HFFc6 (cell line): ENCODE data around the gene KRTAP6-3. TPM values are rescaled to one million over a fixed set of nuclear protein-coding genes. Genes with fewer than 3 reads are reported as not detected.

ENCODE experiments used
- DNase-seq: peaks from one replicate; pipeline ENCODE4 v3.0.0-alpha.2; 2018
- H3K27ac Mint-ChIP-seq: 2 replicates; pipeline ENCODE4 v1.8.0; 2020; ENCODE audit warnings: mild to moderate bottlenecking, mixed read lengths
- H3K27me3 Mint-ChIP-seq: 2 replicates; pipeline ENCODE4 v1.8.0; 2021; ENCODE audit warnings: mild to moderate bottlenecking, moderate library complexity, mixed read lengths; ENCODE audit not compliant: insufficient read depth
- H3K36me3 Mint-ChIP-seq: 2 replicates; pipeline ENCODE4 v1.8.0; 2021; ENCODE audit warnings: low read depth, mixed read lengths
- H3K4me1 Mint-ChIP-seq: 2 replicates; pipeline ENCODE4 v1.8.0; 2020; ENCODE audit warnings: low read depth, mixed read lengths
- H3K4me3 Mint-ChIP-seq: 2 replicates; pipeline ENCODE4 v1.8.0; 2020; ENCODE audit warnings: mild to moderate bottlenecking, moderate library complexity, mixed read lengths
- H3K9me3 Mint-ChIP-seq: 2 replicates; pipeline ENCODE4 v1.8.0; 2020; ENCODE audit warnings: mild to moderate bottlenecking, mixed read lengths
- total RNA-seq, 6 experiments: library from RNA; stranded (reverse); fragmentation: NEBNext Ultra II Directional; extraction: Animal tissue kit (Norgen Biotek cat#: 25700); gene quantifications; 2 replicates in 1 of 6; 3 replicates in 5 of 6; pipeline ENCODE4 v1.2.3, GENCODE V29; 2021
- TF ChIP-seq, protein P1 (sequence below): fragments of 200-600 bp; sonication (generic); IDR thresholded peaks from 2 replicates; pipeline ENCODE4 v1.5.0; 2021; ENCODE audit warnings: antibody characterized with exemption, mild to moderate bottlenecking

Gene KRTAP6-3
- total RNA-seq, 6 experiments from 2014 or later, result not detected

DNA sequence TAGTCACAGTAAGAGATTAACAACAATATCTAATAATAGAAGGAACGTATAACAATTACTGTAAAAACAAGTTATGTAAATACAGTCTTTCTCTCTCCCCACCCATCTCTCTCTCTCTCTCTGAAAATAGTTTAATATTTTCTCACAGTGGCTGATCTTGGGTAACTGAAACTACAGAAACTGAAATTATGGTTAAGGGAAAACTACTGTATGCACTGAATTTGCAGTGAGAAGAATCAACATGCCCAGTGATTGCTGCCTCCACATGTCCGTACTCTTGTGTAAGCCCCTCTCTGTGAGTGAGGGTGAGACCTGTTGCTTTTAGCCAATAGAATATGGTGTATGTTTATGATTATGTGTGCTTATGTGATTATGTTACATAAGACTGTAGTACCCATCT is 19.9 kb downstream of the KRTAP6-3 start:
- Mint-ChIP-seq H3K9me3 (peaks cover 63% of the 10 kb centered on the region), H3K27me3 (no peaks in the 10 kb centered on the region), H3K27ac (no peak overlapping the region), H3K36me3 (peaks cover 5% of the 10 kb centered on the region; the same call in 1 of the 2 replicates), H3K4me3 (no peak overlapping the region), H3K4me1 (no peaks in the 10 kb centered on the region)
- no peak for DNase-seq
- TF ChIP-seq, protein P1, sequence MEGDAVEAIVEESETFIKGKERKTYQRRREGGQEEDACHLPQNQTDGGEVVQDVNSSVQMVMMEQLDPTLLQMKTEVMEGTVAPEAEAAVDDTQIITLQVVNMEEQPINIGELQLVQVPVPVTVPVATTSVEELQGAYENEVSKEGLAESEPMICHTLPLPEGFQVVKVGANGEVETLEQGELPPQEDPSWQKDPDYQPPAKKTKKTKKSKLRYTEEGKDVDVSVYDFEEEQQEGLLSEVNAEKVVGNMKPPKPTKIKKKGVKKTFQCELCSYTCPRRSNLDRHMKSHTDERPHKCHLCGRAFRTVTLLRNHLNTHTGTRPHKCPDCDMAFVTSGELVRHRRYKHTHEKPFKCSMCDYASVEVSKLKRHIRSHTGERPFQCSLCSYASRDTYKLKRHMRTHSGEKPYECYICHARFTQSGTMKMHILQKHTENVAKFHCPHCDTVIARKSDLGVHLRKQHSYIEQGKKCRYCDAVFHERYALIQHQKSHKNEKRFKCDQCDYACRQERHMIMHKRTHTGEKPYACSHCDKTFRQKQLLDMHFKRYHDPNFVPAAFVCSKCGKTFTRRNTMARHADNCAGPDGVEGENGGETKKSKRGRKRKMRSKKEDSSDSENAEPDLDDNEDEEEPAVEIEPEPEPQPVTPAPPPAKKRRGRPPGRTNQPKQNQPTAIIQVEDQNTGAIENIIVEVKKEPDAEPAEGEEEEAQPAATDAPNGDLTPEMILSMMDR, result no peak

DNA sequence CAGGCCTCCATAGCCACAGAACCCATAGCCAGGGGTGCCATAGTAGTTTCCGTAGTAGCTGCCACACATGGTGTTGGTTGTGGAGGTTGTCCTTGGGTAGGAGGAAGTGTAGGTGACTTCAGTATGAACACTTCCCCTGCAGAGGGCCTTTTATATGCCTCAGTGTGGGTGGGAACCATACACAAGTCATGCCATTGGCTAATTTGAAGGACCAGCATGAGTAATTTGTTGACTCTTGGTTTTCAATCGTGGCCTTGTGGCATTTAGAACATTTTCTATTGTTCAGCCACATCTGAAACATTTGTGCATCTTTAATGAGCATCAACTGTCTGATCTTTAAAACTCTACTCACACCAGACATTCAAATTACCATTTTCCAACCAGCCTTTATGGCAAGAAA is 21.6 kb downstream of the KRTAP6-3 start, which contains the start of gene KRTAP6-1:
Gene KRTAP6-1 (minus strand): TSS at position 95 of the 400 bp plus-strand sequence. CDS start 26 bp downstream, at position 69.
- Mint-ChIP-seq H3K27ac (no peak within 1 kb of the TSS), H3K36me3 (no peaks in the 10 kb centered on the region; the same call in 1 of the 2 replicates), H3K27me3 (no peaks in the 10 kb centered on the region), H3K4me1 (no peaks in the 10 kb centered on the region), H3K4me3 (no peak within 1 kb of the TSS), H3K9me3 (peaks cover 57% of the 10 kb centered on the region)
- DNase-seq, result no peak
- TF ChIP-seq, protein P1, result no peak

DNA sequence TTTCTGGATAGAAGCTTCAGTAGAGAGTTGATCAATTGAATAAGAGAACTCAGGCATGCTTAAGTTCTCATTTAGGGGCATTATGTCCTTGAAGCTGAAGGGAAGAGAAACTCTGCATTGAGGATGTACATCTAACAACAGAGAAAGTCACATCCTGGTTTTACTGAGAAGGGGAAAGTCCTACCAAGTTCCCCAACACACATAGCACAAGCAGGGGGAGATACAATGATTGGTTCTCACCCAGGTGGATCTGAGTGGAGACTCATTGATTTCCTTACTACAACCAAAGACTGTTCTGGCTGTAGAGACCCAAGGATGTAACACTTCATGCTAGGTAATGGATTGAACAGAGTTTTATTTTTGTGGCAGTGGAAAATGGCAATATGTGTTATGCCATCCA is 23.0 kb downstream of the KRTAP6-3 start:
- H3K27ac Mint-ChIP-seq, result no peak overlapping the region
- no peak for DNase-seq
- H3K9me3 Mint-ChIP-seq, result peaks cover 61% of the 10 kb centered on the region
- H3K27me3 Mint-ChIP-seq, result no peaks in the 10 kb centered on the region
- H3K36me3 Mint-ChIP-seq, result no peaks in the 10 kb centered on the region; the same call in 1 of the 2 replicates
- TF ChIP-seq, protein P1, result no peak
- H3K4me1 Mint-ChIP-seq, result no peaks in the 10 kb centered on the region
- H3K4me3 Mint-ChIP-seq, result no peak overlapping the region

DNA sequence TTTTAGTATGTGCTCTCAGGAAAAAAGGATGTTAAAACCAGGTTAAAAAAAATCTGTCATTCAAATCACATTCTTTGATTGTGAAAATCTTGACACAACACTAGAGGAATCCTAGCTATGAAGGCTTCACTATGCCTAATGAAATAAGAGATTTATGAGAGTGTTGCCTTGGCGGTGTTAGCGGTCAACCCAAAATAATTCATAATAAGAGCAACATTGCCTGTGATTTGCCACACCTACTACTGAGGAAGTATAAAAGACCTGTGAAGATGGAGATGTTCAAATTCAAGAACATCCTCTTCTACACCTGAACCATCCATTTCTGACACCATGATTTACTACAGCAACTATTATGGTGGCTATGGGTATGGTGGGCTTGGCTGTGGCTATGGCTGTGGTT is 23.9 kb downstream of the KRTAP6-3 start, which contains the start of gene KRTAP20-1:
Gene KRTAP20-1 (plus strand): TSS at position 301 of the 400 bp plus-strand sequence. CDS start 30 bp downstream, at position 331.
- no peaks in the 10 kb centered on the region; the same call in 1 of the 2 replicates for H3K36me3 Mint-ChIP-seq
- H3K27me3 Mint-ChIP-seq, result no peaks in the 10 kb centered on the region
- TF ChIP-seq, protein P1, result no peak
- no peak within 1 kb of the TSS for H3K27ac Mint-ChIP-seq
- peaks cover 51% of the 10 kb centered on the region for H3K9me3 Mint-ChIP-seq
- no peak within 1 kb of the TSS for H3K4me3 Mint-ChIP-seq
- H3K4me1 Mint-ChIP-seq, result no peaks in the 10 kb centered on the region
- no peak for DNase-seq

DNA sequence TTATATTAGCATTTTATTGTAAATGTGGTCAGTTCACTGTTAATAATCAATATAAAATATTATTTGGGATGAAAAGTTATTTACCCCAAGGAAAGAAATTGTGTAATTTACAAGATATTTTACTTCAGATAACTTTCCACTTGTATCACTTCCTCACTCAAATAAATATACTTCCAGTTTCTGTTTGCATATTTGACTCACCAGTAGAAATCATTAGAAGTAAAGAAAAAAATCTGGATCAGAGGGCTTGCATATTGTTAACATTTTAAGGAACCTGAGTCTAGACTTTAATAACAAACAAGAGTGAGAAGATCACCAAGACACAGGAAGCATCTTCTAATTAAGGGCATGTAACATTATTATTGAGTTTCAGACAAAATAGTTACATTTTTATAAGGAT is 27.8 kb downstream of the KRTAP6-3 start:
- TF ChIP-seq, protein P1, result no peak
- Mint-ChIP-seq H3K9me3 (peaks cover 64% of the 10 kb centered on the region), H3K4me3 (no peak overlapping the region)

More for the DNA sequence above, 27.8 kb downstream of the KRTAP6-3 start:
- Mint-ChIP-seq H3K27me3 (no peaks in the 10 kb centered on the region), H3K36me3 (peaks cover 4% of the 10 kb centered on the region; the same call in 1 of the 2 replicates), H3K27ac (no peak overlapping the region), H3K4me1 (no peaks in the 10 kb centered on the region)
- DNase-seq, result no peak
